NCI-H460 (cell line): Measurements from ENCODE around the gene SLC39A11. TPM values are rescaled to one million over a fixed set of nuclear protein-coding genes. Genes with fewer than 3 reads are reported as not detected.
"Not testable (repeated sequence)": the region's sequence is repeated elsewhere in the genome, so short reads cannot be mapped to it uniquely, and the experiment has no call there.

Experiments used
- DNase-seq: peaks from one replicate; pipeline ENCODE4 v3.0.0-alpha.2; 2016; ENCODE audit warnings: low read depth; ENCODE audit errors: extremely low read depth
- total RNA-seq: library from RNA; depleted of rRNA; stranded (reverse); fragments of >200 nt; shearing (Covaris generic); gene quantifications from 2 replicates; pipeline ENCODE4 v1.2.3, GENCODE V29; 2014

The SLC39A11 gene
- total RNA-seq, 1 experiment from 2014 or later: 14.5 TPM

- DNase-seq: no peak
Measured at GRCh38 chr17:73072219-73072962, 20.1 kb downstream of the SLC39A11 start.

- no peak for DNase-seq
Measured at GRCh38 chr17:73071066-73071999, 21.2 kb downstream of the SLC39A11 start.

- no peak for DNase-seq
Measured at GRCh38 chr17:73069841-73070240, 22.6 kb downstream of the SLC39A11 start.

- DNase-seq: no peak
Measured at GRCh38 chr17:73069164-73069770, 23.2 kb downstream of the SLC39A11 start.

- no peak for DNase-seq
Measured at GRCh38 chr17:73068322-73069153, 23.9 kb downstream of the SLC39A11 start.

GRCh38 chr17:73067699-73068098 lies 24.8 kb downstream of the SLC39A11 start:
- not testable (repeated sequence) for DNase-seq

GRCh38 chr17:73067075-73067474 lies 25.4 kb downstream of the SLC39A11 start:
- DNase-seq: no peak

- no peak for DNase-seq
Measured at GRCh38 chr17:73066148-73066884, 26.2 kb downstream of the SLC39A11 start.

- no peak for DNase-seq
Measured at GRCh38 chr17:73065376-73065775, 27.1 kb downstream of the SLC39A11 start.

GRCh38 chr17:73064084-73064938 lies 28.2 kb downstream of the SLC39A11 start:
- no peak for DNase-seq

GRCh38 chr17:73062726-73063125 lies 29.8 kb downstream of the SLC39A11 start:
- DNase-seq: no peak

- DNase-seq: no peak
Measured at GRCh38 chr17:73061161-73061560, 31.3 kb downstream of the SLC39A11 start.

- DNase-seq: no peak
Measured at GRCh38 chr17:73060721-73061120, 31.8 kb downstream of the SLC39A11 start.

GRCh38 chr17:73059713-73060112 lies 32.8 kb downstream of the SLC39A11 start:
- not testable (repeated sequence) for DNase-seq

GRCh38 chr17:73058022-73058421 lies 34.5 kb downstream of the SLC39A11 start:
- DNase-seq: no peak

- DNase-seq: no peak
Measured at GRCh38 chr17:73057196-73057595, 35.3 kb downstream of the SLC39A11 start.

- DNase-seq: no peak
Measured at GRCh38 chr17:73052923-73053322, 39.6 kb downstream of the SLC39A11 start.

- no peak for DNase-seq
Measured at GRCh38 chr17:73050797-73051196, 41.7 kb downstream of the SLC39A11 start.

GRCh38 chr17:73048170-73048569 lies 44.3 kb downstream of the SLC39A11 start:
- DNase-seq: no peak
